Activated CD8-positive, alpha-beta T cell treated with anti-CD3 and anti-CD28 coated beads for 36 hours (primary cell): ENCODE measurements around the gene AASS. TPM values are rescaled to one million over a fixed set of nuclear protein-coding genes. Genes with fewer than 3 reads are reported as not detected.

Experiments used
- ATAC-seq: fragments of 200-7000 bp; cut with Tn5 transposase; one replicate; pipeline ENCODE4 v1.10.0; 2021; ENCODE audit warnings: mild to moderate bottlenecking, moderate library complexity
- CTCF ChIA-PET: fragments of 350-600 bp; sonication (Branson Sonifier 250); formaldehyde crosslinking; loops from one replicate; lab custom pipeline; 2021; ENCODE audit warnings: antibody characterized with exemption; lab: Charles Lee
- POLR2A ChIA-PET: fragments of 350-600 bp; sonication (Branson Sonifier 250); formaldehyde crosslinking; loops from one replicate; lab custom pipeline; 2021; ENCODE audit warnings: antibody characterized with exemption; lab: Charles Lee
- DNase-seq: peaks from one replicate; pipeline ENCODE4 v3.0.0-alpha.2; 2020
- H3K27ac Mint-ChIP-seq: one replicate; pipeline ENCODE4 v1.8.0; 2021; ENCODE audit warnings: mild to moderate bottlenecking, mixed read lengths
- H3K27me3 Mint-ChIP-seq: one replicate; pipeline ENCODE4 v1.8.0; 2021; ENCODE audit warnings: mixed read lengths
- H3K36me3 Mint-ChIP-seq: one replicate; pipeline ENCODE4 v1.8.0; 2021; ENCODE audit warnings: low read depth, mixed read lengths
- H3K4me1 Mint-ChIP-seq: one replicate; pipeline ENCODE4 v1.8.0; 2021; ENCODE audit warnings: low read depth, mixed read lengths
- H3K4me3 Mint-ChIP-seq: one replicate; pipeline ENCODE4 v1.8.0; 2021; ENCODE audit warnings: mild to moderate bottlenecking, moderate library complexity, mixed read lengths
- H3K9me3 Mint-ChIP-seq: one replicate; pipeline ENCODE4 v1.8.0; 2021; ENCODE audit warnings: mixed read lengths
- intact Hi-C: fragments of 100-400 bp; cut with micrococcal nuclease; formaldehyde crosslinking; loops from one replicate; pipeline ENCODE4 v1.10.0; 2022
- total RNA-seq, 2 experiments: library from RNA; stranded (reverse); gene quantifications; one replicate each; pipeline ENCODE4 v1.2.3, GENCODE V29; 2021
- TF ChIP-seq, protein P1 (sequence below): fragments of 200-600 bp; IDR thresholded peaks from one replicate; pipeline ENCODE4 v1.8.0; 2022; ENCODE audit warnings: antibody characterized with exemption, mild to moderate bottlenecking

The AASS gene
- total RNA-seq, 2 experiments from 2014 or later = 0.68 to 0.76 TPM

DNA sequence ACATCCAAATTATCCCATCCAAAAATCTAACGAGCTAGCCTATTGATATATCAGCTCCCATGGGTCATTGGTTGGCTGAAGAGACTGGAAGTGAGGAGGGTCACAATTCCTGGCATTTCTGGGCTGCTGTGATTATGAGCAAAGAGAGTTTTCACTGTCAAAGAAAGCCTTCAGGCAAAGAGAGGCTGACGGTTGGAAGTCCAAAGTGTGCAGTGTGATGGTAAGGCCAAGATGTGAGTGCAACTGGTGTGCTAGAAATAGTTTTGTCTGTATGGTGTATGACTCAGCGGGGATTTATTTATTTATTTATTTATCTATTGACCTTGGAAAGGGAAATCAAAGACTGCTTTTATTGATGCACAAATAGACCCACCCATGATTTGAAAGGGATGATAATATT lies 75.0 kb downstream of the AASS start:
- no peaks in the 10 kb centered on the region for H3K9me3 Mint-ChIP-seq
- no peak overlapping the region for H3K27ac Mint-ChIP-seq
- no peaks in the 10 kb centered on the region for H3K27me3 Mint-ChIP-seq
- intact Hi-C loops = no loop called here
- no peak for DNase-seq
- ChIA-PET CTCF (no interaction called here), POLR2A (no interaction called here)
- H3K4me1 Mint-ChIP-seq = no peaks in the 10 kb centered on the region
- no peaks in the 10 kb centered on the region for H3K36me3 Mint-ChIP-seq
- TF ChIP-seq, protein P1, sequence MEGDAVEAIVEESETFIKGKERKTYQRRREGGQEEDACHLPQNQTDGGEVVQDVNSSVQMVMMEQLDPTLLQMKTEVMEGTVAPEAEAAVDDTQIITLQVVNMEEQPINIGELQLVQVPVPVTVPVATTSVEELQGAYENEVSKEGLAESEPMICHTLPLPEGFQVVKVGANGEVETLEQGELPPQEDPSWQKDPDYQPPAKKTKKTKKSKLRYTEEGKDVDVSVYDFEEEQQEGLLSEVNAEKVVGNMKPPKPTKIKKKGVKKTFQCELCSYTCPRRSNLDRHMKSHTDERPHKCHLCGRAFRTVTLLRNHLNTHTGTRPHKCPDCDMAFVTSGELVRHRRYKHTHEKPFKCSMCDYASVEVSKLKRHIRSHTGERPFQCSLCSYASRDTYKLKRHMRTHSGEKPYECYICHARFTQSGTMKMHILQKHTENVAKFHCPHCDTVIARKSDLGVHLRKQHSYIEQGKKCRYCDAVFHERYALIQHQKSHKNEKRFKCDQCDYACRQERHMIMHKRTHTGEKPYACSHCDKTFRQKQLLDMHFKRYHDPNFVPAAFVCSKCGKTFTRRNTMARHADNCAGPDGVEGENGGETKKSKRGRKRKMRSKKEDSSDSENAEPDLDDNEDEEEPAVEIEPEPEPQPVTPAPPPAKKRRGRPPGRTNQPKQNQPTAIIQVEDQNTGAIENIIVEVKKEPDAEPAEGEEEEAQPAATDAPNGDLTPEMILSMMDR = no peak
- no peak for ATAC-seq
- no peak overlapping the region for H3K4me3 Mint-ChIP-seq

DNA sequence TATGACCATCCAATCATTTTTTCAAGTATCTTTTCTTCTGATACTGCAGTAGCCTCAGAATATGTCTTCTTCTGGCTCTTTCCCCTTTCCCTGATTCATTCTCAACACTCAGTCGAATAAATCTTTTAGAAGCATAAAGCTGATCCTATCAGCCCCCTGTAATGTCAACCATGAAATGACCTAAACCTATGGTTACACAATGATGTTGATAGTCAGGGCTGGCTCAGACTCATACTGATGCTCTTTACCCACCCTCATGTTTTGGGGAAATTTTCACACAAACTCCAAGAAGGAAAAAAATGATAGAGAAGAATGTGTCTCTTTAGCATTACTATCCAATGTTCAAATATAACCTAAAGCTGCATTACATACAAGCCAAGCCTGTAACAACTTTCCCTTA lies 76.0 kb downstream of the AASS start:
- Mint-ChIP-seq H3K27me3 (no peaks in the 10 kb centered on the region), H3K4me3 (no peak overlapping the region), H3K4me1 (no peaks in the 10 kb centered on the region), H3K9me3 (no peaks in the 10 kb centered on the region), H3K36me3 (no peaks in the 10 kb centered on the region), H3K27ac (no peak overlapping the region)
- ATAC-seq (no peak), DNase-seq (no peak)
- intact Hi-C loops = no loop called here
- TF ChIP-seq, protein P1 = no peak
- ChIA-PET CTCF (no interaction called here), POLR2A (no interaction called here)

DNA sequence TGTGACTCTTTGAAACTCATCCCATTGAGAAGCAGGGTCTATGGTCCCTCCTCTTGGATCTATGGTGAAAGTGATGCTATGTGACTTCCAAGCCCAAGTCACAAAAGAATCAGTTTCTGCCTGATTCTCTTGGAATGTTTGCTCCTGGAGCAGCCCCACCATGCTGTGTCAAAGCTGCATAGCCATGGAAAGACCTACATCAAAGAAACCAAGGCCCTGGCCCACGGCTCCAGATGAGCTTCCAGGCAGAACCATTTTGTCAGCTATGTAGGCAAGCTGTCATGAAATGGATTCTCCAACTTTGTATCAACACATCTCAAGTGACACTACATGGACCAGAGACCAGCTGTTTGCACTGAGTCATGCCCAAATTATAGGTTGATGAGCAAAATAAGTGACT lies 77.0 kb downstream of the AASS start:
- POLR2A ChIA-PET = no interaction called here
- H3K27me3 Mint-ChIP-seq = no peaks in the 10 kb centered on the region
- intact Hi-C loops = no loop called here
- CTCF ChIA-PET = no interaction called here
- no peak overlapping the region for H3K27ac Mint-ChIP-seq
- ATAC-seq (no peak), DNase-seq (no peak)
- H3K9me3 Mint-ChIP-seq = no peaks in the 10 kb centered on the region
- no peaks in the 10 kb centered on the region for H3K4me1 Mint-ChIP-seq
- H3K36me3 Mint-ChIP-seq = no peaks in the 10 kb centered on the region
- TF ChIP-seq, protein P1 = no peak
- H3K4me3 Mint-ChIP-seq = no peak overlapping the region

DNA sequence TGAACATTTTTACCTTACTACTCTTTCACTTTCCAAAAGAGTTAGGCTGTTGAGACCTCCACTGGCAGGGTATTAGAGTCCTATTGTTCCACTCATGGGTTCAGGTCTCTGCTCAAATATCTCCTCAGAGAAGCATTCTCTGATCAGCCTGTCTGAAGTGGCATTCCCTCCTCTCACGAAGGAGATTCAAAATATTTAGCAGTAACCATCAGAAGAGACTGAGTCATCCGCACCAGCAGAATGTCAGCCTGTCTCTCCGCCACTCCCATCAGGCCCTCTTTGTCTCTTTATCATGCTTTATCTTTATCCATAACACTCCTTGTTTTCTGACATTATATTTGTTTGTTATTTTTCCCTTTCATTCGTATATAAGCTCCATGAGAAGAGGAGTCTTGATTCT lies 79.1 kb downstream of the AASS start:
- Mint-ChIP-seq H3K27me3 (no peaks in the 10 kb centered on the region), H3K4me1 (no peaks in the 10 kb centered on the region), H3K27ac (no peak overlapping the region), H3K36me3 (no peaks in the 10 kb centered on the region), H3K4me3 (no peak overlapping the region), H3K9me3 (no peaks in the 10 kb centered on the region)
- no peak for DNase-seq
- TF ChIP-seq, protein P1 = no peak
- intact Hi-C loops = no loop called here
- POLR2A ChIA-PET = no interaction called here
- no peak for ATAC-seq
- CTCF ChIA-PET = no interaction called here

DNA sequence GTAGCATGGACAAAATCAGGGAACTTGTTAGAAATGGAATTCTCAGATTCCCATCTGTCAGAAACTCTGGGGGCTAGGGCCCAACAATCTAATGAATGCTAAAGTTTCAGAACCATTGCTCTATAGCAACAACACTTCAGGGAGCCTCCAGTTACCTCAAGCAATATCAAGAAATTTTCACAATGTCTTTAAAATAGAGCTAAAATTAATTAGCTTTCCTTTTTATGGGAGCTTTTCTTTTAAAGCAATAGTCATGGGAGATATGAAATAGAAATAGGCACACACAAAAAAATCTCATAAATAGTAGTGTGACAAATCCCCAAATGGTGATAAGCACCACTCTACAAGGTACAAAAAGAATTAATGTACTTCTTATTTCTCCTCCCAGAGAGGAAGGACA lies 80.9 kb downstream of the AASS start:
- Mint-ChIP-seq H3K4me3 (no peak overlapping the region), H3K27me3 (no peaks in the 10 kb centered on the region), H3K9me3 (peaks cover 2% of the 10 kb centered on the region), H3K27ac (no peak overlapping the region), H3K36me3 (no peaks in the 10 kb centered on the region), H3K4me1 (no peaks in the 10 kb centered on the region)
- ChIA-PET POLR2A (no interaction called here), CTCF (interaction anchor here (0.7 kb wide), 1 partner anchor 41 kb away, joined by 3 read pairs; no protein-coding TSS in a partner anchor)
- DNase-seq (no peak), ATAC-seq (no peak)
- intact Hi-C loops = no loop called here
- TF ChIP-seq, protein P1 = no peak
